Activated T-cell treated with anti-CD3 and anti-CD28 coated beads for 1 hour (primary cell): ENCODE measurements around the gene NFIX.

Source experiments
- DNase-seq: peaks from one replicate; pipeline ENCODE4 v3.0.0-alpha.2; 2020; ENCODE audit warnings: low read depth

Gene NFIX

GRCh38 chr19:13008926-13009787, 13.9 kb downstream of the NFIX start:
- no peak for DNase-seq

DNA sequence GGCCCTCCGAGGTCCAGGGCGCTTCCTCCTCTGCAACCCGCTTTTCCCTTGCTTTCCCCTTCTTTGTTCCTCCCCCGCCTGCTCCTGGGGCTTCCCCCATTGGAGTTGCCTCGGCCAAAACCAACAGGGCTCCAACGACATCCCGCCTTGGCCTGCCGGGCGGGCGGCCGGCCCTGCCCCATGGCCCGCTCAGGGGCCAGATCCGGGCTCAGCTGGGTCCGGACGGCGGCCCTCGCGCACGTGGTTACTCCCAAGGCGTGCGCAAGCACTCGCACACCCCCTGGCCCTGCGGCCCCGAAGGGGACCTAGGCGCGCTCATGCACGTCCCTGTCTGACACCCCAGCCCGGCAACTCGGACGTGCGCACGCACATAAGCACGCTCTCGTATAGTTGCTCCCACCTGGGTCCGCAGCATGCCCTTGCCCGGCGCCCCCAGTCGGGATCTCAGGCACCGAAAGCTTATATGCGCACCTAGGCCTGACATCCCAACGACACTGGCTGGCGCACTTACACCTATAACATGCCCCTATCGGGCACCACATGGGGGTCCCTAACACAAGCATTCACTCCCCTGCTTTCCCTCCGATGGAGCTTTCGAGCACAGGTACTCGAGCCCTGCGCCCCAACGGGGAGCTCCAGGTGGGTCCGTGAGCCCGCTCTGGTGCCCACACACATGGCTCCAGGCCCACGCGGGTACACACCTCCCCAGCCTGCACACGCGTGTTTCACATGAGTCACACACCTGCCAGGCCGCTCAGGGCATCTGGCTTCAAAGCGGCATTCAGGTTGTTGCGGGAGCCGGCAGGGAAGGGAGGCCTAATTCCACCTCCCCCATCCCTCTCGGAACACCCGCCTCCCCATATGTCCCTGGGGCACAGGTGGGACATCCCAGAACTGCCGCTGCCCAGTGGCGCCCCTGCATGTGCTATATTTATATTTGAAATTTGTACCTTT, 15.0 kb downstream of the NFIX start:
- no peak for DNase-seq

- DNase-seq: no peak
Measured at GRCh38 chr19:13010992-13011652, 15.8 kb downstream of the NFIX start.

DNA sequence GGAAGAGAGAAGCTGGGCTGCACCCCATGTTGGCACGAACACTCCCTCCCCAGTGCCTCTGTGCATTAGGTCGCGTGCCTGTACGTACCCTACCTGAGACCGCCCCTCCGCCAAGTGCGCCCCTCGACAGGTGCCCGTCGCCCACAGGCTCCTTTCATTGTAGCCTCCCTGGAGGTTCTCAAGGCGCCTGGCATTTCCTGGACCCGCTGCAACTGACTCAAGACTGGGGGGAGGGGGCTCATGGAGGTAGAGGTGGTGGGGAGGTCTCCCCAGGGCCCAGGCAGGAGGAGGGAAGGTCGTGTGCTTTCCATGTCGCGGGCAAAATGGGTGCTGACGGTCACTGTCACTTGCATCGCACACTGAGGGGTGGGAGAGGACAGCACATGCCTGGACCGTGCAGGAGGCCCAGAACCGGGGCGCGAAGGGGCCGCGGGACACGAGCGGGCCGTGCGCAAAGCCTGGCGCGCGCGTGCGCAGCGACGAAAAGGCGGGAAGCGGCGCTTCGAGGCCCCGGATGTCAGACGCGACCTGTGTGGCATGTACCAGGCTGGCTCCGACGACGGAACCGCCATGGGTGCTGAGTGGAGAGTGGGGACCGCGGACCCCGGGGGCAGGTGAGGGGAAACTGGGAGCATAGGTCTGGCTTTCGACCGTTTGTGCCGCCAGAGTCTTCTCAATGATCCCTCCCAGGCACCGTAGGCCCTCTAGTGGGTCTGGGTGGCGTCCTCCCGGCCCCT, 16.5 kb downstream of the NFIX start:
- no peak for DNase-seq

DNA sequence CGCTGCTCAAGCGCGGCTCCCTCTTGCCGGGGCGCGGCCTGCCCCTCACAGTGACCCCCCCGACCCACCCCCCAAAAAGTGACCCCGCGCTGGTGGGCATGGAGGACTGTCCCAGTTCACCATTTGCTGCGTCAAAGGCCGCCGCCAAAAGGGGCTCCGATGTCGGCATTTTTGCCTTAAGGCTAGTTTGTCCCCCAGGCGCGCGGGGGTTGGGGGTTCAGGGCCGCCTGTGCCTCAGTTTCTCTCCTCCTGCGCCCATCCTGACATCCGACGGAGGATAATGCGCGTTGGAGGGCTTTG, 17.1 kb downstream of the NFIX start:
- DNase-seq: no peak

DNA sequence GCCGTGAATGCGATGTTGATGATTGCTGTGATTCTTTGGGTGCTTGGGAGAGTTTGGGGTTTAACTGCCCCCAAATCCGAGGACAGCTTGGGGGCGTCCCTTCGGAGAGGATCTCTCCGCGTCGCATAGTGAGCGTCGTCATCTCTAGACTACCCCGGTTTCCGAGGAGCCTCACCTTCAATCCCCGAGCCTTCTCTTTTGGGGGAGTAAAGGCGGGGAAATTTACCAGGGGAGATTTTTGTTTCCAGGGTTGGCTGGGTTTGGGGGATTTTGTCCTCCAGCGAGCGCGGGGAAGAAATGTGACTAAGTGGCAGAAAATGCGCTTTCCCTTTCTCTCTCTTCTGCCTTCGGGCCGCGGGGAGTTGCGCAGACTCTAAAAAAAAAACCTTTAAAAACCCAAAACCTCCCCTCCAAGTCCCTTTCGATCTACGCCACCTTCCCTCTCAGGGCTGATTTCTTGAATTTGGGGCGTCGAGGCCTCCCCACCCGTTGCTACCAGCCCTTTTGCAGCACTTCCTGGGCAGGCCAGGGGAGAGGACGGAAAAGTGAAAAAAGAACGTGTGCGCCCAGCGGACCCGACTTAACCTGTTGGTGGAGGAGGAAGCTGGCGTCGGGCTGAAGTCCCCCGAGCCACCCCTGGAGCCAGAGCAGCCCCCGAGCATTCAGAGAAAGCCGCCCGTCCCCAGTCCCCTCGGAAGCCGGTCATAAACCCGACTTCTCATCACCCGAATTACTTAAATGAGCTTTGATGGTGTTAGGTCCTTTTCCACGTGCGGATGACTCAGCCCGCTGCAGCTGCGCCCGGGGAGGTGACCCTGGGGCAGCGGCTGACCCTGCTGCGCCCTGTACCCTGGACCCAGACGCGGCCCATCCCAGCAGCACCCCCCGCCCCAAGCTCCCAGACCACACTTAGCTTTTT, 17.7 kb downstream of the NFIX start:
- DNase-seq: no peak

DNA sequence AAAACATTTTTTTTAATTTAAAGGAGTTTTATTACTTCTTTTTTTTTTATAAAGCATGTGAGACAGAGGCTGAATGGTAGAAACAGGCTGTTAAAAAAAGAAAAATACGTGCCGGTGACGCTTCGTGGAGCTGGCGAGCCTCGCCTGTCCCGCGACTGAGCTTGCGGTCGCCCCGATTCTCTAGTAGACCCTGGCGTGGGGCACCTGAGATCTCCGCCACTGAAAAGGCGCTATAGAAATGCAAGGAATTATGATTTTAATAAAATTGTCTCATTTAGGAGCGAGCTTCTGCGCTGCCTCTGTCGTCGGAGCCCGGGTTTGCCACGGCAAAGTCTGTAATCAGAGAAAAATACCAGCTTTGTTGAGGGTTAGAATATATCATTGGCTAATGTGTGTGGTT, 18.4 kb downstream of the NFIX start:
- no peak for DNase-seq

DNA sequence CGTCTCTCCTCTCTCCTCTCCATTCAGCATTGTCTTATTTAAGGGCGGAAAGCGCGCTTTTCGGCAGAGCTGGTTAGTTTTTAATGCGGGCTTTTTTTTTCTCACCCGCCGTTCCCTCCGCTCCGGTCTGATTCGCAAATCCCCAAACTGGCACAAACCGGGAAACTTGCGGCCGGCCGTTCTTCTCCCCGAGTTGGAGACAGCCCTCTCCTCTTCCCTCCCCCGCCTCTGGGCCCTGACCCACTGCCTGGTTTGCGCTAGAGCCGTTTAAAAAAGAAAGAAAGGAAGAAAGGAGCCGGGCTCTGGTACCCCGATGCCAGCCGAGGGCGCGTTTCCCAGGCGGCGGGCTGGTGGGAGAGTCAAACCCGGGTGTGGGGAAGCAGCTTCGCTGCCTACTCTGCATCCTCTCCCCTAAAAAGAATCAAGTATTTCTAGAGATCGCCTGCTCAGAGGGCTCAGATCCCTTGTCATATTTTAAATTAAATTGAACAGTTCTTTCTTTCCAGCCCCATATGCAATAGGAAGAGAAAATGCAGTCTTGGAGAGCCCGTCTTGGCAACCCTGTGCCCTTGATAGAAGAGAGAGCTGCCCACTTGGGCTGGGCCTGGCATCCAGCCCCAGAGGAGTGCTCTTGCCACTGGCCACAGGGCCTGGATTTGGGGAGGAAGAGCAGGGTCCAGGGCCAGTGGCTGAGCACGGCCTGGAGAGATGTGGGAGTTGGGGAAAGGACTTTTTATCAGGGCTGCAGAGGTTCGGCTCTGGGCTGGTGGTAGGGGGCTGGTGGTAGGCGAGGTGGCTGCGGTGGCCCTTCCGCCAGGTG, 19.0 kb downstream of the NFIX start:
- DNase-seq: no peak

GRCh38 chr19:13014921-13015280, 19.6 kb downstream of the NFIX start:
- no peak for DNase-seq

GRCh38 chr19:13015361-13016223, 20.3 kb downstream of the NFIX start:
- DNase-seq: no peak

DNA sequence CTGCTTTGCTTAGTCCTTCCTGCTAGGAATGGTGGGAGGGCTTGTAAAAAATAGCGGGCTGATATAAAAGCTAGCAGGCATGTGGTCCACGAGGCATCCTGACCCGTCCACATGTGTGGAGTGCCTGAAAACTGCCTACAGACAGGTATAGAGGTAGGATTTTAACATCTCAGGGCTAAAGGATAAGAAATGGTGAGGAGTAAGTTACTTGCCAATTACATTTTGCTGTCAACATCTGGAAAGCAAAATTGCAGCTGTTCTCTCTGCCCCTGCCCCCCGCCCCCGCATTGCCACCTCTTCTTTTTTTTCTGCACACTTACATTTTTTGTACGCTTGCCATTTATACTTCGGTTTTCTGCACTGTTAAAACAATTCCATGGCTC, 21.0 kb downstream of the NFIX start:
- DNase-seq: no peak

GRCh38 chr19:13016628-13017305, 21.5 kb downstream of the NFIX start:
- no peak for DNase-seq

GRCh38 chr19:13017306-13018034, 22.2 kb downstream of the NFIX start:
- no peak for DNase-seq

DNA sequence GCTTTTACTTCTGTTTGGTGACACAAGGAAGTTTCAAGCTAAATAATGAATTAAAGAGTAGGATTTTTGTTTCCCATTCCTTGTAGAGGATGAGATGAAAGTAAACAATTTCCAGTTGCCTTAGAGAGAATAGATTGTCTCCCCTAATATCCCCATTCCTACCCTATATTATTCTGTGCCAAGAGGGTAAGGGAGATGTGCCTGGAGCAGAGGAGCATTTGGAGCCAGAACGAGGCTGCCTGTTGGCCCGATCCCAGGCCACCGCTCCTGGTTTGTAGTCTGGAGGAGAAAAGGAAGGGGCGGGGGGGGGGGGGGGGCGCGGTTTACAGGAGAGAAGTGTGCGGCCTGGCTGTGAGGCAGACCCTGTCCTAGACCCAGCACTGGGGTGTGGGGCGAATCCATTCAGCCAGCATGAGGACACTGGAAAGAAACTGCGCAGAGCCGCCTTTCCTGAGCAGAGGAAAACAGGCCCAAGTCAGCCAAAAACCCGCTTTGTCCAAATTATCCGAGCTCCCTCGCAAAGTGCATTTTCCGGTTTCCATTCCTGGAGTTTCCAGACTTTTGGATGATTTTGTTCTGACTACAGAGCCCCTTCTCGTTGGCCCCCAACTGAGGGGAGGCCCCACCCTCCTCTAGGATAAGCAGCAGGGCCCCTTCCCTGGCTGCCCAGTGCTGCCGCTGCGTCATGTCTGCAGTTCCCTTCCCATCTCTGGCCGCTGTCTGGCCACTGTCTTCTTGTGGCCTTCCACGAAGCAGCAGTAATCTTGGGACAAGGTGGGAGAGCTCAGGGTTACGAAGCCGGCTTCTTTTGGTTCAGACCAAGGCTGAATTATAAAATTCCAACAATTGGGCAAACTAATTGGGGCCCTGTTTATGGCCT, 23.0 kb downstream of the NFIX start:
- DNase-seq: no peak

DNA sequence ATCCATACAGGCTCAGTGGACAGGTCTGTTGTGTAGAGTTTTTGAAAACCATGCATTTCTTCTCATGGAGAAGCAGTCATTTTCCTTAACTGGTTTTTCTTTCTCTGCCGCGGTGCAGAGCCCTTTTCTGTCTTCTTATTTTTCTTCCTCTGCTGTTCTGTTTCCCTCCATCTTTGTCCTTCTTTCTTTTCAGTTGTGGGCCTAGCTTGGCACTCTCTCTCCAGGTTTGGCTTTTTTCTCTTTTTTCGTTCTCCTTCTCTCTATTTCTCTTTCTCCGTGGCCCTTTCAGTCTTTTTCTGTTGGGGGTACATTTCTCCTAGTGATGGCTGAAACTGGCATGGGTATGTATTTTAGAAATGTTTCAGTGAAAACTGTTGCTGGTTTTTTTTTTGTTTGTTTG, 24.1 kb downstream of the NFIX start:
- no peak for DNase-seq

- DNase-seq: no peak
Measured at GRCh38 chr19:13020002-13020414, 24.7 kb downstream of the NFIX start.
